H9 (cell line): ENCODE data around the gene PHKA1. TPM values are rescaled to one million over a fixed set of nuclear protein-coding genes. Genes with fewer than 3 reads are reported as not detected.

Experiments used
- DNase-seq: peaks from one replicate; pipeline ENCODE4 v3.0.0-alpha.2; 2017
- H2AFZ ChIP-seq: one replicate; pipeline ENCODE4 v1.6.1; 2013; ENCODE audit warnings: mild to moderate bottlenecking, low read length, control low read depth, moderate library complexity
- H2AK5ac ChIP-seq: 2 replicates; pipeline ENCODE4 v1.6.1; 2013; ENCODE audit warnings: low read length, control low read depth, mixed read lengths; ENCODE audit not compliant: insufficient read length
- H2BK120ac ChIP-seq: one replicate; pipeline ENCODE4 v1.6.1; 2013; ENCODE audit warnings: low read depth, mild to moderate bottlenecking, low read length, control low read depth, inconsistent platforms; ENCODE audit not compliant: poor library complexity, severe bottlenecking
- H2BK12ac ChIP-seq: 2 replicates; pipeline ENCODE4 v1.6.1; 2013; ENCODE audit warnings: low read length, control low read depth, mixed read lengths, low read depth; ENCODE audit not compliant: insufficient read length
- H2BK15ac ChIP-seq: 2 replicates; pipeline ENCODE4 v1.6.1; 2013; ENCODE audit warnings: low read depth, low read length, control low read depth
- H2BK20ac ChIP-seq: one replicate; pipeline ENCODE4 v1.6.1; 2013; ENCODE audit warnings: low read depth, mild to moderate bottlenecking, low read length, control low read depth, inconsistent platforms; ENCODE audit not compliant: poor library complexity, severe bottlenecking
- H2BK5ac ChIP-seq: 2 replicates; pipeline ENCODE4 v1.6.1; 2013; ENCODE audit warnings: low read length, control low read depth, mixed read lengths; ENCODE audit not compliant: insufficient read length
- H3K14ac ChIP-seq: 2 replicates; pipeline ENCODE4 v1.6.1; 2013; ENCODE audit warnings: low read length, control low read depth; ENCODE audit not compliant: insufficient read depth
- H3K18ac ChIP-seq: 2 replicates; pipeline ENCODE4 v1.6.1; 2013; ENCODE audit warnings: low read depth, mild to moderate bottlenecking, mixed read lengths, low read length, control low read depth; ENCODE audit not compliant: insufficient read length
- H3K23ac ChIP-seq: 2 replicates; pipeline ENCODE4 v1.6.1; 2013; ENCODE audit warnings: low read length, control low read depth, mixed read lengths, low read depth; ENCODE audit not compliant: insufficient read length
- H3K23me2 ChIP-seq: 2 replicates; pipeline ENCODE4 v1.6.1; 2013; ENCODE audit warnings: low read depth, mild to moderate bottlenecking, mixed read lengths, low read length, control low read depth; ENCODE audit not compliant: insufficient read length, poor library complexity, severe bottlenecking
- H3K27ac ChIP-seq: 2 replicates; pipeline ENCODE4 v1.5.1; 2013; ENCODE audit warnings: low read length, control low read depth, mixed read lengths, low read depth; ENCODE audit not compliant: insufficient read length
- H3K27me3 ChIP-seq: 2 replicates; pipeline ENCODE4 v1.6.1; 2013; ENCODE audit warnings: low read length, control low read depth, inconsistent platforms; ENCODE audit not compliant: insufficient read depth
- H3K4ac ChIP-seq: 2 replicates; pipeline ENCODE4 v1.6.1; 2013; ENCODE audit warnings: low read depth, mild to moderate bottlenecking, control low read depth, inconsistent platforms, low read length, moderate library complexity
- H3K4me1 ChIP-seq: 2 replicates; pipeline ENCODE4 v1.6.1; 2013; ENCODE audit warnings: low read length, control low read depth, inconsistent platforms; ENCODE audit not compliant: insufficient read depth
- H3K4me2 ChIP-seq: 2 replicates; pipeline ENCODE4 v1.6.1; 2013; ENCODE audit warnings: low read length, control low read depth, mixed read lengths; ENCODE audit not compliant: insufficient read length, insufficient read depth
- H3K56ac ChIP-seq: 2 replicates; pipeline ENCODE4 v1.6.1; 2013; ENCODE audit warnings: low read depth, mild to moderate bottlenecking, mixed read lengths, low read length, control low read depth; ENCODE audit not compliant: insufficient read length
- H3K79me1 ChIP-seq: 2 replicates; pipeline ENCODE4 v1.6.1; 2013; ENCODE audit warnings: low read depth, mild to moderate bottlenecking, moderate library complexity, low read length, control low read depth, inconsistent platforms; ENCODE audit not compliant: insufficient read depth, poor library complexity, severe bottlenecking
- H3K79me2 ChIP-seq: 2 replicates; pipeline ENCODE4 v1.6.1; 2013; ENCODE audit warnings: low read length, control low read depth, inconsistent platforms; ENCODE audit not compliant: insufficient read depth
- H3K9ac ChIP-seq: 2 replicates; pipeline ENCODE4 v1.6.1; 2013; ENCODE audit warnings: low read length, control low read depth, mixed read lengths; ENCODE audit not compliant: insufficient read length; ENCODE audit errors: extremely low read depth
- H3K9me3 ChIP-seq: one replicate; pipeline ENCODE4 v1.6.1; 2013; ENCODE audit warnings: low read depth, low read length, inconsistent platforms; ENCODE audit not compliant: control insufficient read depth
- H3T11ph ChIP-seq: one replicate; pipeline ENCODE4 v1.6.1; 2013; ENCODE audit warnings: mild to moderate bottlenecking, low read length, control low read depth, inconsistent platforms
- H4K20me1 ChIP-seq: one replicate; pipeline ENCODE4 v1.6.1; 2013; ENCODE audit not compliant: control insufficient read depth, insufficient read length, insufficient read depth
- H4K5ac ChIP-seq: 2 replicates; pipeline ENCODE4 v1.6.1; 2013; ENCODE audit warnings: low read depth, mild to moderate bottlenecking, mixed read lengths, low read length, control low read depth; ENCODE audit not compliant: insufficient read length
- H4K8ac ChIP-seq: replicated peaks from 2 replicates; pipeline ENCODE4 v1.6.1; 2013; ENCODE audit warnings: low read length, control low read depth, mixed read lengths, low read depth; ENCODE audit not compliant: insufficient read length
- H4K91ac ChIP-seq: 2 replicates; pipeline ENCODE4 v1.6.1; 2013; ENCODE audit warnings: low read depth, mild to moderate bottlenecking, moderate library complexity, mixed read lengths, low read length, control low read depth; ENCODE audit not compliant: insufficient read length
- H3K27ac Mint-ChIP-seq, 3 experiments: 2 replicates in 2 of 3; 3 replicates in 1 of 3; pipeline ENCODE4 v1.8.0; 2020 to 2021; ENCODE audit warnings: mixed read lengths in 3 of 3, mild to moderate bottlenecking in 1 of 3, moderate library complexity in 1 of 3
- H3K27me3 Mint-ChIP-seq: 2 replicates; pipeline ENCODE4 v1.8.0; 2021; ENCODE audit warnings: low read depth, mild to moderate bottlenecking, moderate library complexity, mixed read lengths
- H3K36me3 Mint-ChIP-seq, 3 experiments: 2 replicates in 2 of 3; 3 replicates in 1 of 3; pipeline ENCODE4 v1.8.0; 2020 to 2021; ENCODE audit warnings: low read depth in 3 of 3, mixed read lengths in 3 of 3; ENCODE audit not compliant: insufficient read depth in 1 of 3
- H3K4me1 Mint-ChIP-seq, 2 experiments: 2 replicates each; pipeline ENCODE4 v1.8.0; 2020; ENCODE audit warnings: mixed read lengths in 2 of 2
- H3K4me3 Mint-ChIP-seq, 2 experiments: 2 replicates in 1 of 2; 3 replicates in 1 of 2; pipeline ENCODE4 v1.8.0; 2020 to 2021; ENCODE audit warnings: mild to moderate bottlenecking in 2 of 2, mixed read lengths in 2 of 2, moderate library complexity in 1 of 2
- H3K9me3 Mint-ChIP-seq, 2 experiments: 2 replicates in 1 of 2; 3 replicates in 1 of 2; pipeline ENCODE4 v1.8.0; 2020; ENCODE audit warnings: mild to moderate bottlenecking in 2 of 2, mixed read lengths in 2 of 2, moderate library complexity in 1 of 2
- WGBS: extraction: QIAGEN DNeasy Blood & Tissue Kit; methylation state at CpG from one replicate; pipeline ENCODE4 v1.1.7; 2013; ENCODE audit warnings: missing lambda C conversion rate, low lambda C conversion rate, mixed read lengths; ENCODE audit not compliant: insufficient read length; ENCODE audit errors: extremely low coverage; 5-methylcytosine and 5-hydroxymethylcytosine counted together
- total RNA-seq: library from RNA; stranded (reverse); gene quantifications from 2 replicates; pipeline ENCODE4 v1.2.1, GENCODE V29; 2021
- TF ChIP-seq, protein P1 (sequence below): fragments of 200-600 bp; sonication (generic); conservative IDR thresholded peaks from 3 replicates; pipeline ENCODE4 v1.8.0; 2021; ENCODE audit warnings: antibody characterized with exemption, mild to moderate bottlenecking

The PHKA1 gene
- total RNA-seq, 1 experiment from 2014 or later = 6.6 TPM

DNA sequence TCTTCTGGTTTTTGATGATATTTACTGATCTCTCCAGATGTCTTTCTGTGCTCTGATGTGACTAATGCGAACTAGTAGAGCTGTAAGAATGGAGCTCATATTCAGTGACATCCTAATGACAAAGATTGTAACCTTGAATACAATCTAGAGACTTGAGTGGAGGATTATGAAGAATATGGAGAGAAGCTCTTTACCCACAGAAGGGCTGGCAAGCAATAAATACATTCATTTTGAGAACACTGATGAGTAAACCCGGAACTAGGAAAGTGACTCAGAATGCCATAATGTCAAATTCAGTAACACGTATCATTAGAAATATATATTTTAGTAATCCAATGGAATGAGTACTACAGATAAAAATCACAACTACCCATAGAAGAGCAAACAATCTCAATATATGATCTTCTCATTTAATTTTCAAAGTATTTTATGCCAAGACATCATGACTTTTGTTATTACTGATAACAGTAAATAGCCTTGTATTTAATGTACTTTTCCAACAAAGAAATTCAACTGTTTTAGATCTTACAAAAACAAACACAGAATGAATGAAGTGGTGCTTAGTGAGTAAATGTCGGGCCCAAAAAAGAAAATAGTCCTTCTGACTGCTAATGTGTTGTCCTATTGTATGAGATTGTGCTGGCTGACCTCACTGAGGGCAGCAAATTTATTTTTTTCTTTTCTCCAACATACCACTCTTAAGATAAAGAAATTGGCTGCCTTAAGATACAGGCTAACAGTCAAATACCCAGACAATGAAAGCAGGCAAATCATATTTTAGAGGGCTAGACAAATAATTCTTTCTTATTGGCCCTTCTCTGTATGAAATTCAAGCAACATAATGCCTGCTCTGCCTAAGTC lies 92.3 kb downstream of the PHKA1 start:
- H3K9me3 ChIP-seq = peaks cover 20% of the 10 kb centered on the region
- no peak overlapping the region for H3K27ac ChIP-seq
- H3K27me3 Mint-ChIP-seq = no peaks in the 10 kb centered on the region
- H4K91ac ChIP-seq = no peak overlapping the region
- H4K5ac ChIP-seq = no peak overlapping the region
- H2BK20ac ChIP-seq = no peak overlapping the region
- H3K36me3 Mint-ChIP-seq = peaks cover 2 to 8% (median 2%) of the 10 kb centered on the region in 3 experiments; a peak in 4 of 7 replicates
- no peak overlapping the region for H3T11ph ChIP-seq
- no peaks in the 10 kb centered on the region for H3K4me1 Mint-ChIP-seq
- no peak for DNase-seq
- H4K20me1 ChIP-seq = no peaks in the 10 kb centered on the region
- no peaks in the 10 kb centered on the region for H3K4me1 ChIP-seq
- H3K79me1 ChIP-seq = no peaks in the 10 kb centered on the region
- no peak overlapping the region for H2AFZ ChIP-seq
- no peak overlapping the region for H4K8ac ChIP-seq
- no peak overlapping the region for H2BK12ac ChIP-seq
- H2BK15ac ChIP-seq = no peak overlapping the region
- no peaks in the 10 kb centered on the region for H3K23me2 ChIP-seq
- H3K9me3 Mint-ChIP-seq = peaks cover 58 to 64% of the 10 kb centered on the region in 2 experiments
- no peak overlapping the region for H2AK5ac ChIP-seq
- TF ChIP-seq, protein P1, sequence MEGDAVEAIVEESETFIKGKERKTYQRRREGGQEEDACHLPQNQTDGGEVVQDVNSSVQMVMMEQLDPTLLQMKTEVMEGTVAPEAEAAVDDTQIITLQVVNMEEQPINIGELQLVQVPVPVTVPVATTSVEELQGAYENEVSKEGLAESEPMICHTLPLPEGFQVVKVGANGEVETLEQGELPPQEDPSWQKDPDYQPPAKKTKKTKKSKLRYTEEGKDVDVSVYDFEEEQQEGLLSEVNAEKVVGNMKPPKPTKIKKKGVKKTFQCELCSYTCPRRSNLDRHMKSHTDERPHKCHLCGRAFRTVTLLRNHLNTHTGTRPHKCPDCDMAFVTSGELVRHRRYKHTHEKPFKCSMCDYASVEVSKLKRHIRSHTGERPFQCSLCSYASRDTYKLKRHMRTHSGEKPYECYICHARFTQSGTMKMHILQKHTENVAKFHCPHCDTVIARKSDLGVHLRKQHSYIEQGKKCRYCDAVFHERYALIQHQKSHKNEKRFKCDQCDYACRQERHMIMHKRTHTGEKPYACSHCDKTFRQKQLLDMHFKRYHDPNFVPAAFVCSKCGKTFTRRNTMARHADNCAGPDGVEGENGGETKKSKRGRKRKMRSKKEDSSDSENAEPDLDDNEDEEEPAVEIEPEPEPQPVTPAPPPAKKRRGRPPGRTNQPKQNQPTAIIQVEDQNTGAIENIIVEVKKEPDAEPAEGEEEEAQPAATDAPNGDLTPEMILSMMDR = no peak
- H2BK120ac ChIP-seq = no peak overlapping the region
- no peak overlapping the region for H3K4me3 Mint-ChIP-seq
- no peak overlapping the region for H3K23ac ChIP-seq
- no peak overlapping the region for H3K56ac ChIP-seq
- H3K9ac ChIP-seq = no peak overlapping the region
- no peaks in the 10 kb centered on the region for H3K27me3 ChIP-seq
- H3K27ac Mint-ChIP-seq = no peak overlapping the region
- WGBS = no CpG with 5 or more reads among the region's 4 CpGs
- H3K14ac ChIP-seq = no peak overlapping the region
- no peaks in the 10 kb centered on the region for H3K79me2 ChIP-seq
- H3K4me2 ChIP-seq = no peak overlapping the region
- H3K4ac ChIP-seq = no peak overlapping the region
- no peak overlapping the region for H2BK5ac ChIP-seq
- H3K18ac ChIP-seq = no peak overlapping the region
